Neural cell (in vitro differentiated cells): ENCODE results near the gene LENG9.

Experiments used
- EP300 ChIP-seq: fragments of 450-650 bp; conservative IDR thresholded peaks from 2 replicates; pipeline ENCODE4 v1.6.1; 2014; ENCODE audit warnings: antibody characterized with exemption, mild to moderate bottlenecking, moderate library complexity; ENCODE audit not compliant: poor library complexity, severe bottlenecking
- EZH2 ChIP-seq: fragments of 200-600, 300-800 bp; shearing (Covaris generic), sonication (generic); IDR thresholded peaks from 2 replicates; pipeline ENCODE4 v1.6.1; 2014; ENCODE audit warnings: antibody characterized with exemption, low read length, borderline replicate concordance, mild to moderate bottlenecking; ENCODE audit not compliant: insufficient read depth, poor library complexity, severe bottlenecking
- TF ChIP-seq, protein P1 (sequence below): fragments of 450-650 bp; IDR thresholded peaks from 2 replicates; pipeline ENCODE4 v1.5.1; 2014; ENCODE audit warnings: antibody characterized with exemption, mild to moderate bottlenecking, moderate library complexity; ENCODE audit not compliant: poor library complexity, severe bottlenecking

DNA sequence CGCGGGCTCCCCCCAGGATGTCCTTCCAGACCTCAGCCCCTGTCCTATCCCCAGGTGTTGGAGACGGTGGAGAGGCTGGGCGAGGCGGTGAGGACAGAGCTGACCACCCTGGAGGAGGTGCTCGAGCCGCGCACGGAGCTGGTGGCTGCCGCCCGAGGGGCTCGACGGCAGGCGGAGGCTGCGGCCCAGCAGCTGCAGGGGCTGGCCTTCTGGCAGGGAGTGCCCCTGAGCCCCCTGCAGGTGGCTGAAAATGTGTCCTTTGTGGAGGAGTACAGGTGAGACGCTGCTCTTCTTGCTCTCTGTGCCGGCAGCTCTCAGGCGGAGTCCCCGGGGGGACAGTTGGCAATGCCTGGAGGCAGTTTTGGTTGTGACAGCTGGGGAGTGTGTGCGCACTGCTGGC lies 41.4 kb downstream of the LENG9 start:
- TF ChIP-seq, protein P1, sequence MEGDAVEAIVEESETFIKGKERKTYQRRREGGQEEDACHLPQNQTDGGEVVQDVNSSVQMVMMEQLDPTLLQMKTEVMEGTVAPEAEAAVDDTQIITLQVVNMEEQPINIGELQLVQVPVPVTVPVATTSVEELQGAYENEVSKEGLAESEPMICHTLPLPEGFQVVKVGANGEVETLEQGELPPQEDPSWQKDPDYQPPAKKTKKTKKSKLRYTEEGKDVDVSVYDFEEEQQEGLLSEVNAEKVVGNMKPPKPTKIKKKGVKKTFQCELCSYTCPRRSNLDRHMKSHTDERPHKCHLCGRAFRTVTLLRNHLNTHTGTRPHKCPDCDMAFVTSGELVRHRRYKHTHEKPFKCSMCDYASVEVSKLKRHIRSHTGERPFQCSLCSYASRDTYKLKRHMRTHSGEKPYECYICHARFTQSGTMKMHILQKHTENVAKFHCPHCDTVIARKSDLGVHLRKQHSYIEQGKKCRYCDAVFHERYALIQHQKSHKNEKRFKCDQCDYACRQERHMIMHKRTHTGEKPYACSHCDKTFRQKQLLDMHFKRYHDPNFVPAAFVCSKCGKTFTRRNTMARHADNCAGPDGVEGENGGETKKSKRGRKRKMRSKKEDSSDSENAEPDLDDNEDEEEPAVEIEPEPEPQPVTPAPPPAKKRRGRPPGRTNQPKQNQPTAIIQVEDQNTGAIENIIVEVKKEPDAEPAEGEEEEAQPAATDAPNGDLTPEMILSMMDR = no peak
- TF ChIP-seq EZH2 = no peak
- TF ChIP-seq EP300 = no peak
